Astrocyte (in vitro differentiated cells and primary cell): Measurements from ENCODE around the gene PRAMEF13. TPM values are rescaled to one million over a fixed set of nuclear protein-coding genes. Genes with fewer than 3 reads are reported as not detected.
"Not testable (repeated sequence)": the region's sequence is repeated elsewhere in the genome, so short reads cannot be mapped to it uniquely, and the experiment has no call there.

Source experiments
- DNase-seq: peaks from one replicate; pipeline ENCODE4 v3.0.0-alpha.2; 2010; ENCODE audit warnings: low read depth
- FAIRE-seq: peaks from 2 replicates; lab custom pipeline; 2011; peaks lifted over from hg19 to GRCh38; lab: Jason Lieb, UNC
- H2AFZ ChIP-seq: 2 replicates; pipeline ENCODE4 v1.6.0; 2012; ENCODE audit warnings: low read depth, low read length, inconsistent platforms
- H3K27ac ChIP-seq: 2 replicates; pipeline ENCODE4 v1.5.1; 2011; ENCODE audit warnings: low read depth, low read length, inconsistent platforms
- H3K27me3 ChIP-seq: 2 replicates; pipeline ENCODE4 v1.6.0; 2011; ENCODE audit warnings: low read length, inconsistent platforms; ENCODE audit not compliant: insufficient read depth
- H3K36me3 ChIP-seq: 2 replicates; pipeline ENCODE4 v1.5.1; 2011; ENCODE audit warnings: low read length, inconsistent platforms; ENCODE audit not compliant: insufficient read depth
- H3K4me1 ChIP-seq: 2 replicates; pipeline ENCODE4 v1.5.1; 2011; ENCODE audit warnings: low read length, inconsistent platforms; ENCODE audit not compliant: insufficient read depth
- H3K4me2 ChIP-seq: 2 replicates; pipeline ENCODE4 v1.6.0; 2012; ENCODE audit warnings: low read length, inconsistent platforms
- H3K4me3 ChIP-seq: 2 replicates; pipeline ENCODE4 v1.5.1; 2011; ENCODE audit warnings: low read depth, mild to moderate bottlenecking, low read length, inconsistent platforms; ENCODE audit not compliant: insufficient read depth
- H3K79me2 ChIP-seq: 2 replicates; pipeline ENCODE4 v1.6.0; 2012; ENCODE audit warnings: mild to moderate bottlenecking, low read length, inconsistent platforms; ENCODE audit not compliant: insufficient read depth
- H3K9ac ChIP-seq: 2 replicates; pipeline ENCODE4 v1.6.0; 2012; ENCODE audit warnings: mild to moderate bottlenecking, low read length, inconsistent platforms
- H3K9me3 ChIP-seq: 2 replicates; pipeline ENCODE4 v1.5.1; 2012; ENCODE audit warnings: low read depth, mild to moderate bottlenecking, low read length, inconsistent platforms; ENCODE audit not compliant: insufficient read depth
- H4K20me1 ChIP-seq: 2 replicates; pipeline ENCODE4 v1.6.0; 2012; ENCODE audit warnings: low read length, inconsistent platforms; ENCODE audit not compliant: insufficient read depth
- H3K27ac Mint-ChIP-seq: one replicate; pipeline ENCODE4 v1.8.0; 2021; ENCODE audit warnings: mild to moderate bottlenecking, mixed read lengths; ENCODE audit not compliant: unreplicated experiment
- H3K27me3 Mint-ChIP-seq: one replicate; pipeline ENCODE4 v1.8.0; 2021; ENCODE audit warnings: low read depth, mixed read lengths; ENCODE audit not compliant: unreplicated experiment
- H3K36me3 Mint-ChIP-seq: one replicate; pipeline ENCODE4 v1.8.0; 2021; ENCODE audit warnings: low read depth, mixed read lengths; ENCODE audit not compliant: unreplicated experiment
- H3K4me1 Mint-ChIP-seq: one replicate; pipeline ENCODE4 v1.8.0; 2021; ENCODE audit warnings: low read depth, mixed read lengths; ENCODE audit not compliant: unreplicated experiment
- H3K4me3 Mint-ChIP-seq: one replicate; pipeline ENCODE4 v1.8.0; 2021; ENCODE audit warnings: mild to moderate bottlenecking, moderate library complexity, mixed read lengths; ENCODE audit not compliant: unreplicated experiment
- H3K9me3 Mint-ChIP-seq: one replicate; pipeline ENCODE4 v1.8.0; 2021; ENCODE audit warnings: mild to moderate bottlenecking, mixed read lengths; ENCODE audit not compliant: unreplicated experiment
- EZH2 ChIP-seq: IDR thresholded peaks from 2 replicates; pipeline ENCODE4 v1.6.1; 2012; ENCODE audit warnings: mild to moderate bottlenecking, low read length, inconsistent platforms; ENCODE audit not compliant: insufficient read depth
- total RNA-seq: library from RNA; stranded (reverse); gene quantifications from 2 replicates; pipeline ENCODE4 v1.2.1, GENCODE V29; 2021
- TF ChIP-seq, protein P1 (sequence below): IDR thresholded peaks from 2 replicates; pipeline ENCODE4 v1.5.1; 2011; ENCODE audit warnings: low read depth, mild to moderate bottlenecking, inconsistent platforms, low read length, moderate library complexity; ENCODE audit not compliant: insufficient read depth

Gene PRAMEF13
- total RNA-seq, 1 donor from 2014 or later = not detected

DNA sequence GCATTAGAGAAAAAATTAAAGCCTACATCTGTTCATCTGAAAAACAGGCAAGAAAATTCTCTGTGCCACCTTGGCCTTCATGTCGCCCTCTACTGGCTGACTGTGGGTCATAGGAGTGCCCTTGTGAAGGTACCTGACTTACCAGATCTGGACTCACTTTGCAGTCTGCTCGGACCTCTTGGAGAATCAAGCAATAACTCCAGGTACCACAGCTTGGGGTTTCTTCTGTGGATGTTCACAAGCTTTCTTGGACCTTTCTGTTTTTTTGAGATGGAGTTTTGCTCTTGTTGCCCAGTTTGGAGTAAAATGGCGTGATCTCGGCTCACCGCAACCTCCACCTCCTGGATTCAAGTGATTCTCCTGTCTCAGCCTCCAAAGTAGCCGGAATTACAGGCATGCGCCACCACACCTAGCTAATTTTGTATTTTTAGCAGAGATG lies 27.2 kb upstream of the PRAMEF13 start:
- FAIRE-seq = no peak
- peaks cover 3% of the 10 kb centered on the region for H3K9me3 ChIP-seq

DNA sequence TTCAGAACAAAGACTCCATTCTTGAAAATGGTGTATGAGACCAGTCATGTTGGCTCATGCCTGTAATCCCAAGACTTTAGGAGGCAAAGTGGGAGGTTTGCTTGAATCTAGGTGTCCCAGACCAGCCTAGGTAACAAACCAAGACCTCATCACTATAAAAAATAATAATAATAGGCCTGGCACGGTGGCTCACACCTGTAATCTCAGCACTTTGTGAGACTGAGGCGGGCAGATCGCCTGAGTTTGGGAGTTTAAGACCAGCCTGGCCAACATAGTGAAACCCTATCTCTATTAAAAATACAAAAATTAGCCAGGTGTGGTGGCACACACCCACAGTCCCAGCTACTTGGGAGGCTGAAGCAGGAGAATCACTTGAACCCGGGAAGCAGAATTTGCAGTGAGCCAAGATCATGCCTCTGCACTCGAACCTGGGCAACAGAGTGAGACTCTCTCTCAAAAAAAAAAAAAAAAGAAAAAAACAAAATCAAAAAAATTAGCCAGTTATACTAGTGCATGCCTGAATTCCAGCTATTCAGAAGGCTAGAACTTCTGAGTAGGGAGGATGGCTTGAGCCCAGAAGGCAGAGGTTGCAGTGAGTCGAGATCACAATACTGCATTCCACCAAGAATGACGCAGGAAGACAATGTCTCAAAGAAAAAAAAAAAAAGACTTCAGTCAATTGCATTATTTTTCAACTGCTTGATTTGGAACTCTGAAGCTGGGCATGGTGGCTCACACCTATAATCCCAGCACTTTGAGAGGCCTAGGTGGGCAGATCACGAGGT lies 26.3 kb upstream of the PRAMEF13 start:
- not testable (repeated sequence) for H3K4me1 Mint-ChIP-seq, H3K79me2 ChIP-seq, H3K27ac ChIP-seq, FAIRE-seq, DNase-seq, H3K4me3 ChIP-seq, H4K20me1 ChIP-seq, H3K4me1 ChIP-seq, H3K9me3 ChIP-seq, H3K4me3 Mint-ChIP-seq, H2AFZ ChIP-seq, H3K9ac ChIP-seq, H3K36me3 ChIP-seq, H3K4me2 ChIP-seq, H3K36me3 Mint-ChIP-seq, H3K27me3 ChIP-seq, H3K27ac Mint-ChIP-seq, H3K27me3 Mint-ChIP-seq
- H3K9me3 Mint-ChIP-seq = peaks cover 25% of the 10 kb centered on the region

More for the DNA sequence above, 27.2 kb upstream of the PRAMEF13 start:
- H3K79me2 ChIP-seq = no peaks in the 10 kb centered on the region
- H2AFZ ChIP-seq = no peak overlapping the region
- H3K9ac ChIP-seq = no peak overlapping the region
- no peak overlapping the region for H3K4me3 Mint-ChIP-seq
- H3K27me3 Mint-ChIP-seq = no peaks in the 10 kb centered on the region
- H3K36me3 ChIP-seq = no peaks in the 10 kb centered on the region
- no peaks in the 10 kb centered on the region for H3K27me3 ChIP-seq
- H3K36me3 Mint-ChIP-seq = no peaks in the 10 kb centered on the region
- DNase-seq = no peak
- H3K4me2 ChIP-seq = no peak overlapping the region
- H4K20me1 ChIP-seq = no peaks in the 10 kb centered on the region
- no peak overlapping the region for H3K4me3 ChIP-seq
- H3K27ac ChIP-seq = no peak overlapping the region
- H3K4me1 Mint-ChIP-seq = no peaks in the 10 kb centered on the region
- no peaks in the 10 kb centered on the region for H3K4me1 ChIP-seq
- TF ChIP-seq, protein P1, sequence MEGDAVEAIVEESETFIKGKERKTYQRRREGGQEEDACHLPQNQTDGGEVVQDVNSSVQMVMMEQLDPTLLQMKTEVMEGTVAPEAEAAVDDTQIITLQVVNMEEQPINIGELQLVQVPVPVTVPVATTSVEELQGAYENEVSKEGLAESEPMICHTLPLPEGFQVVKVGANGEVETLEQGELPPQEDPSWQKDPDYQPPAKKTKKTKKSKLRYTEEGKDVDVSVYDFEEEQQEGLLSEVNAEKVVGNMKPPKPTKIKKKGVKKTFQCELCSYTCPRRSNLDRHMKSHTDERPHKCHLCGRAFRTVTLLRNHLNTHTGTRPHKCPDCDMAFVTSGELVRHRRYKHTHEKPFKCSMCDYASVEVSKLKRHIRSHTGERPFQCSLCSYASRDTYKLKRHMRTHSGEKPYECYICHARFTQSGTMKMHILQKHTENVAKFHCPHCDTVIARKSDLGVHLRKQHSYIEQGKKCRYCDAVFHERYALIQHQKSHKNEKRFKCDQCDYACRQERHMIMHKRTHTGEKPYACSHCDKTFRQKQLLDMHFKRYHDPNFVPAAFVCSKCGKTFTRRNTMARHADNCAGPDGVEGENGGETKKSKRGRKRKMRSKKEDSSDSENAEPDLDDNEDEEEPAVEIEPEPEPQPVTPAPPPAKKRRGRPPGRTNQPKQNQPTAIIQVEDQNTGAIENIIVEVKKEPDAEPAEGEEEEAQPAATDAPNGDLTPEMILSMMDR = no peak
- no peak for TF ChIP-seq EZH2
- peaks cover 25% of the 10 kb centered on the region for H3K9me3 Mint-ChIP-seq
- no peak overlapping the region for H3K27ac Mint-ChIP-seq

DNA sequence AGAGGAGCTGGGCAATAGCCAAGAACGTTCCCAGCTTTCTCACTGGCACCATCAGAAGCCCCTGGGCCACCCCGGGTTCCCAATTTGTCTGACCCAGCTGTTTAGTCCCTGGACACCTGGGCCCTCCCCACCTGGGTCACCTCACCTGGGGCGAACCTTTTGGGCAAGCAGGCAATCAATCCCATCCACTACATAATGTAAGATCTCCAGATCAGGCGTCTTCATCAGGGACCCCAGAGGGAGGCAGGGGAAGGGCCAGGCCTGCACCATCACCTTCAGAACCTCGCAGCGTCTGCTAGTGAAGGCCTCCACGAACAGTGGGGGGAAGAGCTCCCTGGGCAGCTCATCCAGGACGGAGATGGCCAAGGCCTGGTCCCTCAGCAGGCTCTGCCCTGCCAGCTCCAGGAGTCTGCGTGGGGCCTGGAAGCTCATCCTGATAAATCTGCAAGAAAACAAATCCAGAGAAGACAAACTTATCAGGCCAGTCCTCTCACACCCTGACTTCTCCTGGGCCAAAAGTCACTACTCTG lies 24.5 kb upstream of the PRAMEF13 start, which contains the start of gene PRAMEF18:
PRAMEF18 (minus strand) TSS at position 480 of the 530 bp plus-strand sequence; CDS start at position 432, 48 bp downstream.
- H3K4me3 ChIP-seq, H3K36me3 Mint-ChIP-seq, H3K27me3 ChIP-seq, H3K27ac ChIP-seq, H4K20me1 ChIP-seq, H3K9me3 ChIP-seq, DNase-seq, H3K4me3 Mint-ChIP-seq, H3K27ac Mint-ChIP-seq, FAIRE-seq, H3K4me1 ChIP-seq, H2AFZ ChIP-seq, H3K36me3 ChIP-seq, H3K4me1 Mint-ChIP-seq, H3K79me2 ChIP-seq, H3K9ac ChIP-seq, H3K4me2 ChIP-seq, H3K27me3 Mint-ChIP-seq: not testable (repeated sequence)
- peaks cover 19% of the 10 kb centered on the region for H3K9me3 Mint-ChIP-seq
